OCI-LY7 (cell line): ENCODE measurements around the gene CNBP. TPM values are rescaled to one million over a fixed set of nuclear protein-coding genes. Genes with fewer than 3 reads are reported as not detected.
"Not testable (repeated sequence)": the region's sequence is repeated elsewhere in the genome, so short reads cannot be mapped to it uniquely, and the experiment has no call there.

Experiments
- BruUV-seq: library from RNA; stranded (reverse); fragments of 400-500 nt; replicated peaks from 2 replicates; lab custom pipeline; 2021; lab: Mats Ljungman, UMichigan
- CTCF ChIA-PET: fragments of 300-600 bp; sonication (Branson Sonifier 250); formaldehyde crosslinking; loops from one replicate; lab custom pipeline; 2022; ENCODE audit warnings: antibody characterized with exemption; ENCODE audit not compliant: unreplicated experiment; lab: Charles Lee
- POLR2A ChIA-PET: fragments of 300-600 bp; sonication (Branson Sonifier 250); formaldehyde crosslinking; loops from one replicate; lab custom pipeline; 2022; ENCODE audit warnings: antibody characterized with exemption; lab: Charles Lee
- DNase-seq: peaks from one replicate; pipeline ENCODE4 v3.0.0-alpha.2; 2015; ENCODE audit warnings: low spot score
- H2AFZ ChIP-seq: fragments of 200-600 bp; sonication (generic), shearing (Covaris generic); 2 replicates; pipeline ENCODE4 v1.6.1; 2014; ENCODE audit warnings: mild to moderate bottlenecking, antibody characterized with exemption, low read length, moderate library complexity
- H3K27ac ChIP-seq: fragments of 200-600 bp; sonication (generic); 2 replicates; pipeline ENCODE4 v1.5.1; 2014; ENCODE audit warnings: mixed run types, low read depth, mild to moderate bottlenecking, moderate library complexity, low read length, inconsistent platforms; ENCODE audit not compliant: poor library complexity, severe bottlenecking
- H3K36me3 ChIP-seq: fragments of 200-600 bp; sonication (generic); 2 replicates; pipeline ENCODE4 v1.6.1; 2014; ENCODE audit warnings: mild to moderate bottlenecking, antibody characterized with exemption, low read length, moderate library complexity, mixed read lengths; ENCODE audit not compliant: insufficient read depth
- H3K4me1 ChIP-seq: fragments of 200-600 bp; sonication (generic); 2 replicates; pipeline ENCODE4 v1.5.1; 2014; ENCODE audit warnings: mild to moderate bottlenecking, low read length; ENCODE audit not compliant: insufficient read depth, poor library complexity, severe bottlenecking
- H3K4me2 ChIP-seq: fragments of 200-600 bp; sonication (generic); 2 replicates; pipeline ENCODE4 v1.6.1; 2014; ENCODE audit warnings: mild to moderate bottlenecking, low read length
- H3K4me3 ChIP-seq: fragments of 200-600 bp; sonication (generic); 2 replicates; pipeline ENCODE4 v1.5.1; 2014; ENCODE audit warnings: mild to moderate bottlenecking, low read depth, low read length; ENCODE audit not compliant: poor library complexity, severe bottlenecking
- H3K79me2 ChIP-seq: fragments of 200-600 bp; sonication (generic); 2 replicates; pipeline ENCODE4 v1.6.1; 2016; ENCODE audit warnings: low read depth, mild to moderate bottlenecking, low read length, moderate library complexity, mixed read lengths; ENCODE audit not compliant: insufficient read depth
- H3K9me2 ChIP-seq: fragments of 200-600 bp; sonication (generic); 2 replicates; pipeline ENCODE4 v1.6.1; 2016; ENCODE audit warnings: mild to moderate bottlenecking, low read length, mixed read lengths; ENCODE audit not compliant: insufficient read depth
- H3K9me3 ChIP-seq: fragments of 200-600 bp; sonication (generic); 2 replicates; pipeline ENCODE4 v1.6.1; 2014; ENCODE audit warnings: mild to moderate bottlenecking, mixed run types, low read length, mixed read lengths
- H4K20me1 ChIP-seq: fragments of 200-600 bp; sonication (generic); 2 replicates; pipeline ENCODE4 v1.6.1; 2014; ENCODE audit warnings: mild to moderate bottlenecking, antibody characterized with exemption, low read length, moderate library complexity, mixed read lengths; ENCODE audit not compliant: insufficient read depth
- EZH2phosphoT487 ChIP-seq: fragments of 200-600 bp; sonication (generic); IDR thresholded peaks from 2 replicates; pipeline ENCODE4 v1.6.1; 2018; ENCODE audit warnings: low read depth, borderline replicate concordance, mild to moderate bottlenecking, mixed run types, antibody characterized with exemption, low read length, moderate library complexity, mixed read lengths
- intact Hi-C: fragments of 100-400 bp; cut with micrococcal nuclease; formaldehyde crosslinking; loops from one replicate; pipeline ENCODE4 v1.10.0; 2022; ENCODE audit not compliant: unreplicated experiment
- total RNA-seq, 2 experiments: library from RNA; depleted of rRNA in 1 of 2; stranded (reverse); fragments of >200 nt in 1 of 2; shearing (Covaris generic) in 1 of 2; gene quantifications; 2 replicates each; pipeline ENCODE4 v1.2.3, GENCODE V29; 2014 to 2022
- TF ChIP-seq, protein P1 (sequence below): fragments of 200-600 bp; sonication (generic); conservative IDR thresholded peaks from 2 replicates; pipeline ENCODE4 v1.5.1; 2014; ENCODE audit warnings: mild to moderate bottlenecking, antibody characterized with exemption, low read length, moderate library complexity, mixed read lengths

CNBP gene
- total RNA-seq, 2 experiments from 2014 or later = 324 to 336 TPM

DNA sequence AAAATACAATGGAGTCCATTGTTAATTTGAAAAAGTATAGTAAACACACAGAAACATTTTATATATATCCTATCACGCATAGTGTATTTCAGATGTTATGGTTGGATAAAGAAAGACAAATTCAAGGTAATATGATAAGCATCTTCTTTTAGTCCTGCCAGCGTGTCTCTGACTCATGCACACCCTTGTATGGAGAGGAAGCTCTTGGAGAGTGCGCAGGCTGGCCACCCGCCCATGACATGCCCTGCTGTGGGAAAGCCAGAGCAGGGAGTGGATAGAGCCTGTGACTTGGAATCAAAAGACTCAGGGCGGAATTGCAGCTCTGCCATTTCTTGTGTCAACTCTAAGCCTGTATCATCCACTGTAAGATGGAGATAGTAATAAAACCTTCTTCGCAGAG is 42.7 kb upstream of the CNBP start:
- no peak for DNase-seq
- intact Hi-C loops = no loop called here
- POLR2A ChIA-PET = interaction anchor here (3.6 kb wide), 1 partner anchor 40 kb away, joined by 10 read pairs; no protein-coding TSS in a partner anchor
- H3K36me3 ChIP-seq = no peaks in the 10 kb centered on the region
- CTCF ChIA-PET = no interaction called here
- no peak overlapping the region for H2AFZ ChIP-seq
- no peaks in the 10 kb centered on the region for H3K9me2 ChIP-seq
- no peak overlapping the region for H3K4me2 ChIP-seq
- no TSS peak for BruUV-seq
- no peak for TF ChIP-seq EZH2phosphoT487
- TF ChIP-seq, protein P1, sequence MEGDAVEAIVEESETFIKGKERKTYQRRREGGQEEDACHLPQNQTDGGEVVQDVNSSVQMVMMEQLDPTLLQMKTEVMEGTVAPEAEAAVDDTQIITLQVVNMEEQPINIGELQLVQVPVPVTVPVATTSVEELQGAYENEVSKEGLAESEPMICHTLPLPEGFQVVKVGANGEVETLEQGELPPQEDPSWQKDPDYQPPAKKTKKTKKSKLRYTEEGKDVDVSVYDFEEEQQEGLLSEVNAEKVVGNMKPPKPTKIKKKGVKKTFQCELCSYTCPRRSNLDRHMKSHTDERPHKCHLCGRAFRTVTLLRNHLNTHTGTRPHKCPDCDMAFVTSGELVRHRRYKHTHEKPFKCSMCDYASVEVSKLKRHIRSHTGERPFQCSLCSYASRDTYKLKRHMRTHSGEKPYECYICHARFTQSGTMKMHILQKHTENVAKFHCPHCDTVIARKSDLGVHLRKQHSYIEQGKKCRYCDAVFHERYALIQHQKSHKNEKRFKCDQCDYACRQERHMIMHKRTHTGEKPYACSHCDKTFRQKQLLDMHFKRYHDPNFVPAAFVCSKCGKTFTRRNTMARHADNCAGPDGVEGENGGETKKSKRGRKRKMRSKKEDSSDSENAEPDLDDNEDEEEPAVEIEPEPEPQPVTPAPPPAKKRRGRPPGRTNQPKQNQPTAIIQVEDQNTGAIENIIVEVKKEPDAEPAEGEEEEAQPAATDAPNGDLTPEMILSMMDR = no peak
- H3K27ac ChIP-seq = no peak overlapping the region
- no peaks in the 10 kb centered on the region for H3K79me2 ChIP-seq
- no peak overlapping the region for H3K4me3 ChIP-seq
- H4K20me1 ChIP-seq = no peaks in the 10 kb centered on the region
- H3K4me1 ChIP-seq = peaks cover 47% of the 10 kb centered on the region
- H3K9me3 ChIP-seq = no peaks in the 10 kb centered on the region

DNA sequence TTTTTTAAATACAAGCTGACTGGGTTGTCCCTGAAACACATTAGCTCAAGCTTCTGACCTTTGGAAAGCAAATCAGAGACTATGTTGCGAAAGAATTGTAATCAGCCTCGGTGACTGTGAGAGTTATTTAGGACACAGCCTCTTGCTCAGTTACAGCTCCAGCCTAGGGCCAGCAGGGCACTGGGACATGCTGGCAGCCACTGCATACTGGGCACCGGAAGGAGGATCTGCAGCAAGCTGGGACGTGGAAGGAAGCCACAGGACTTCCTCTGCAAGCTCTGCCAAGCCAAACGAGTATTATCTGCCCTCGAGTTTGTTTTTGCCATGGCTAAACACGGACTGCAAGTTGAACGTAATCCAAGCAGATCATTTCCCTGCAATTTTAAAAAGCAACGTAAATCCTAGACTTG is 41.3 kb upstream of the CNBP start:
- DNase-seq = peak; percentile 36
- BruUV-seq = no TSS peak
- H3K4me1 ChIP-seq = peaks cover 35% of the 10 kb centered on the region
- H3K27ac ChIP-seq = no peak overlapping the region
- no peaks in the 10 kb centered on the region for H3K36me3 ChIP-seq
- H3K9me2 ChIP-seq = no peaks in the 10 kb centered on the region
- peak overlapping the region; percentile 54 for H3K4me2 ChIP-seq
- TF ChIP-seq EZH2phosphoT487 = no peak
- TF ChIP-seq, protein P1 = no peak
- H3K9me3 ChIP-seq = no peaks in the 10 kb centered on the region
- H4K20me1 ChIP-seq = no peaks in the 10 kb centered on the region
- CTCF ChIA-PET = interaction anchor here (0.6 kb wide), 3 partner anchors 12 to 68 kb away, joined by 3 read pairs; no protein-coding TSS in a partner anchor
- H3K79me2 ChIP-seq = no peaks in the 10 kb centered on the region
- H3K4me3 ChIP-seq = no peak overlapping the region
- H2AFZ ChIP-seq = peak overlapping the region; percentile 90
- intact Hi-C loops = no loop called here
- POLR2A ChIA-PET = interaction anchor here (0.6 to 3.6 kb wide), 14 partner anchors 9 to 167 kb away, joined by 3 to 34 read pairs (median 5); partner anchors contain the start of gene COPG1

GRCh38 chr3:129224387-129224786 is 40.7 kb upstream of the CNBP start:
- Histone ChIP-seq H3K4me2 (peak overlapping the region; percentile 54), H2AFZ (peak overlapping the region; percentile 90), H3K4me1 (peaks cover 31% of the 10 kb centered on the region)
- DNase-seq, H3K79me2 ChIP-seq, H3K4me3 ChIP-seq, H3K9me3 ChIP-seq, intact Hi-C loops, H3K27ac ChIP-seq, H4K20me1 ChIP-seq, H3K9me2 ChIP-seq, BruUV-seq, H3K36me3 ChIP-seq: not testable (repeated sequence)
- CTCF ChIA-PET = interaction anchor here (0.6 kb wide), 4 partner anchors 12 to 67 kb away, joined by 3 read pairs; no protein-coding TSS in a partner anchor
- POLR2A ChIA-PET = interaction anchor here (0.6 to 3.6 kb wide), 16 partner anchors 9 to 1431 kb away, joined by 3 to 34 read pairs (median 4); partner anchors contain the start of gene COPG1
